Cardiac fibroblast (primary cell): ENCODE measurements around the gene KIFC3.
"Not testable (repeated sequence)": the region's sequence is repeated elsewhere in the genome, so short reads cannot be mapped to it uniquely, and the experiment has no call there.

ENCODE experiments used
- DNase-seq, 2 donors: peaks; one replicate each; pipeline versions ENCODE4 v3.0.0 to v3.0.0-alpha.2; 2010; ENCODE audit warnings: low read depth in 2 of 2
- H3K4me3 ChIP-seq, 2 donors: replicated peaks in 1 of 2; 1 replicate in 1 of 2; 2 replicates in 1 of 2; pipeline ENCODE4 v1.5.1; 2011; ENCODE audit warnings: low read depth in 2 of 2, low read length in 2 of 2, mild to moderate bottlenecking in 2 of 2, moderate library complexity in 1 of 2
- CTCF ChIP-seq: IDR thresholded peaks from one replicate; pipeline ENCODE4 v1.5.1; 2011; ENCODE audit warnings: low read depth, mild to moderate bottlenecking, low read length, inconsistent platforms

Gene KIFC3

GRCh38 chr16:57722651-57723050 is 79.6 kb downstream of the KIFC3 start:
- no peak for DNase-seq
- H3K4me3 ChIP-seq: no peak overlapping the region
- TF ChIP-seq CTCF: no peak

GRCh38 chr16:57722210-57722499 is 80.1 kb downstream of the KIFC3 start:
- no peak for TF ChIP-seq CTCF
- DNase-seq: no peak
- no peak overlapping the region for H3K4me3 ChIP-seq

GRCh38 chr16:57721356-57722209 is 80.7 kb downstream of the KIFC3 start:
- H3K4me3 ChIP-seq: no peak overlapping the region

GRCh38 chr16:57720142-57720575 is 82.1 kb downstream of the KIFC3 start:
- peak; percentile 74 to 75 for DNase-seq
- TF ChIP-seq CTCF: peak; percentile 90
- H3K4me3 ChIP-seq: no peak overlapping the region

More at GRCh38 chr16:57721356-57722209, 80.7 kb downstream of the KIFC3 start:
- no peak for DNase-seq
- no peak for TF ChIP-seq CTCF

- DNase-seq: no peak
- TF ChIP-seq CTCF: no peak
- no peak overlapping the region for H3K4me3 ChIP-seq
These were observed 88.2 kb downstream of the KIFC3 start for GRCh38 chr16:57714047-57714446.

- no peak overlapping the region for H3K4me3 ChIP-seq
- DNase-seq: no peak
- TF ChIP-seq CTCF: no peak
These were observed 88.7 kb downstream of the KIFC3 start for GRCh38 chr16:57713596-57713995.

- H3K4me3 ChIP-seq, DNase-seq: not testable (repeated sequence)
These were observed 89.7 kb downstream of the KIFC3 start for GRCh38 chr16:57712569-57712968.
